IMR-90 (cell line): Measurements from ENCODE around the gene CMAS. TPM values are rescaled to one million over a fixed set of nuclear protein-coding genes. Genes with fewer than 3 reads are reported as not detected.

Experiments
- ATAC-seq: fragments of 200-7000 bp; cut with Tn5 transposase; 2 replicates; pipeline ENCODE4 v1.9.1; 2020; ENCODE audit warnings: low read depth, mild to moderate bottlenecking, moderate library complexity
- BruUV-seq: library from RNA; stranded (reverse); fragments of 400-500 nt; replicated peaks from 2 replicates; lab custom pipeline; 2021; lab: Mats Ljungman, UMichigan
- CTCF ChIA-PET: fragments of 300-600 bp; formaldehyde crosslinking; extraction: SDS; loops from one replicate; lab custom pipeline; 2021; ENCODE audit warnings: antibody characterized with exemption; lab: Yijun Ruan, JAX
- POLR2A ChIA-PET: fragments of 300-600 bp; sonication (Branson Sonifier 250); formaldehyde crosslinking; loops from one replicate; lab custom pipeline; 2022; ENCODE audit warnings: antibody characterized with exemption; ENCODE audit not compliant: unreplicated experiment; lab: Charles Lee
- DNase-seq: peaks from one replicate; pipeline ENCODE4 v3.0.0; 2013
- H2AFZ ChIP-seq: replicated peaks from 2 replicates; pipeline ENCODE3; 2013; ENCODE audit warnings: low read length, mild to moderate bottlenecking; ENCODE audit not compliant: poor library complexity
- H2AK5ac ChIP-seq: 2 replicates; pipeline ENCODE4 v1.6.1; 2013; ENCODE audit warnings: low read depth, low read length, inconsistent platforms
- H2AK9ac ChIP-seq: replicated peaks from 2 replicates; pipeline ENCODE3; 2013; ENCODE audit warnings: mild to moderate bottlenecking, low read depth, low read length, moderate library complexity; ENCODE audit not compliant: poor library complexity
- H2BK120ac ChIP-seq: 2 replicates; pipeline ENCODE4 v1.6.1; 2013; ENCODE audit warnings: low read depth, low read length, inconsistent platforms
- H2BK15ac ChIP-seq: 3 replicates; pipeline ENCODE4 v1.6.1; 2013; ENCODE audit warnings: low read depth, low read length, inconsistent platforms
- H2BK20ac ChIP-seq: 2 replicates; pipeline ENCODE4 v1.6.1; 2013; ENCODE audit warnings: low read depth, mild to moderate bottlenecking, inconsistent platforms, low read length, moderate library complexity
- H2BK5ac ChIP-seq: 2 replicates; pipeline ENCODE4 v1.6.1; 2013; ENCODE audit warnings: mild to moderate bottlenecking, low read depth, low read length, inconsistent platforms; ENCODE audit not compliant: poor library complexity, severe bottlenecking
- H3K14ac ChIP-seq: replicated peaks from 2 replicates; pipeline ENCODE4 v1.6.1; 2013; ENCODE audit warnings: low read depth, low read length, inconsistent platforms
- H3K18ac ChIP-seq: 2 replicates; pipeline ENCODE4 v1.6.1; 2013; ENCODE audit warnings: low read depth, low read length, control low read depth
- H3K23ac ChIP-seq: 2 replicates; pipeline ENCODE4 v1.6.1; 2013; ENCODE audit warnings: low read depth, low read length, inconsistent platforms
- H3K27ac ChIP-seq: 2 replicates; pipeline ENCODE4 v1.5.1; 2013; ENCODE audit warnings: mild to moderate bottlenecking, control low read depth, low read length; ENCODE audit not compliant: insufficient read depth
- H3K27me3 ChIP-seq: 2 replicates; pipeline ENCODE4 v1.6.1; 2013; ENCODE audit warnings: low read length; ENCODE audit not compliant: control insufficient read depth, insufficient read depth
- H3K36me3 ChIP-seq: 2 replicates; pipeline ENCODE4 v1.6.1; 2013; ENCODE audit warnings: low read length, mixed read lengths; ENCODE audit not compliant: control insufficient read depth, insufficient read depth
- H3K4ac ChIP-seq: 2 replicates; pipeline ENCODE4 v1.6.1; 2013; ENCODE audit warnings: low read depth, low read length, inconsistent platforms
- H3K4me1 ChIP-seq: 2 replicates; pipeline ENCODE4 v1.6.1; 2013; ENCODE audit warnings: low read length, mixed read lengths; ENCODE audit not compliant: control insufficient read depth, insufficient read depth
- H3K4me2 ChIP-seq: 2 replicates; pipeline ENCODE4 v1.6.1; 2013; ENCODE audit warnings: low read depth, mild to moderate bottlenecking, control low read depth, low read length, moderate library complexity
- H3K4me3 ChIP-seq: 2 replicates; pipeline ENCODE4 v1.5.1; 2013; ENCODE audit warnings: low read depth, mild to moderate bottlenecking, control low read depth, low read length, moderate library complexity; ENCODE audit not compliant: insufficient read depth
- H3K56ac ChIP-seq: 2 replicates; pipeline ENCODE4 v1.6.1; 2013; ENCODE audit warnings: low read length, inconsistent platforms; ENCODE audit not compliant: insufficient read depth; ENCODE audit errors: extremely low read depth
- H3K79me1 ChIP-seq, 2 experiments: 2 replicates each; pipeline ENCODE4 v1.6.1; 2013; ENCODE audit warnings: low read length in 2 of 2, inconsistent platforms in 1 of 2, low read depth in 1 of 2
- H3K9ac ChIP-seq: 2 replicates; pipeline ENCODE4 v1.6.1; 2013; ENCODE audit warnings: low read depth, low read length, control low read depth
- H3K9me1 ChIP-seq: 2 replicates; pipeline ENCODE4 v1.6.1; 2013; ENCODE audit warnings: low read length, inconsistent platforms; ENCODE audit not compliant: insufficient read depth
- H3K9me3 ChIP-seq: 2 replicates; pipeline ENCODE4 v1.6.1; 2013; ENCODE audit warnings: low read length; ENCODE audit not compliant: control insufficient read depth, insufficient read depth
- H4K20me1 ChIP-seq: 2 replicates; pipeline ENCODE4 v1.6.1; 2013; ENCODE audit warnings: low read length, inconsistent platforms; ENCODE audit not compliant: insufficient read depth
- H4K5ac ChIP-seq: 2 replicates; pipeline ENCODE4 v1.6.1; 2013; ENCODE audit warnings: mild to moderate bottlenecking, low read depth, low read length, control low read depth
- H4K8ac ChIP-seq, 2 experiments: 2 replicates each; pipeline ENCODE4 v1.6.1; 2013; ENCODE audit warnings: low read depth in 2 of 2, low read length in 2 of 2, control low read depth in 1 of 2, inconsistent platforms in 1 of 2
- H4K91ac ChIP-seq: 2 replicates; pipeline ENCODE4 v1.6.1; 2013; ENCODE audit warnings: low read depth, low read length, inconsistent platforms; ENCODE audit not compliant: insufficient read depth
- ELK1 ChIP-seq: fragments of 150-350 bp; IDR thresholded peaks from 2 replicates; pipeline ENCODE4 v1.6.1; 2016; ENCODE audit warnings: low read depth, mild to moderate bottlenecking, low read length, moderate library complexity, borderline replicate concordance
- FOS ChIP-seq: fragments of 150-350 bp; IDR thresholded peaks from 2 replicates; pipeline ENCODE4 v1.6.1; 2016; ENCODE audit warnings: low read depth, low read length
- MAZ ChIP-seq: IDR thresholded peaks from 2 replicates; pipeline ENCODE4 v1.6.1; 2012; ENCODE audit warnings: low read depth, mild to moderate bottlenecking, low read length, improper control_type of control experiment, moderate library complexity, borderline replicate concordance
- POLR2A ChIP-seq: IDR thresholded peaks from 2 replicates; pipeline ENCODE4 v1.6.1; 2012; ENCODE audit warnings: mild to moderate bottlenecking, low read depth, low read length
- WGBS, 2 experiments: methylation state at CpG; one replicate each; pipeline versions ENCODE4 v1.1.5 to v1.1.7; 2013; ENCODE audit warnings: missing lambda C conversion rate in 2 of 2; ENCODE audit not compliant: insufficient read length in 1 of 2; ENCODE audit errors: extremely low coverage in 2 of 2; 5-methylcytosine and 5-hydroxymethylcytosine counted together
- dilution Hi-C: fragments of 300-500 bp; cut with HindIII; formaldehyde crosslinking; loops from one replicate; pipeline ENCODE4 v1.14.3; 2018; ENCODE audit warnings: low sequenced_read_pairs; ENCODE audit not compliant: unreplicated experiment
- in situ Hi-C: fragments of 300-500 bp; cut with MboI; formaldehyde crosslinking; loops from 3 replicates; pipeline ENCODE4 v1.14.3; 2019; ENCODE audit warnings: low sequenced_read_pairs, inconsistent platforms, mixed read lengths
- intact Hi-C: fragments of 100-400 bp; cut with micrococcal nuclease; formaldehyde crosslinking; loops from 2 replicates; pipeline ENCODE4 v1.10.0; 2022
- polyA plus RNA-seq, 3 experiments: library from polyadenylated mRNA; depleted of rRNA; stranded (reverse); fragments of >200 nt; gene quantifications; 2 replicates each; pipeline ENCODE4 v1.2.3, GENCODE V29; 2012; ENCODE audit warnings: low replicate concordance in 1 of 3
- total RNA-seq: library from RNA; depleted of rRNA; stranded (reverse); fragments of >200 nt; gene quantifications from 2 replicates; pipeline ENCODE4 v1.2.3, GENCODE V29; 2012

Gene CMAS
- total and polyA plus RNA-seq, 2 of the 4 experiments (the other 2 are of a cell fraction), result 9.5 to 26.8 TPM

DNA sequence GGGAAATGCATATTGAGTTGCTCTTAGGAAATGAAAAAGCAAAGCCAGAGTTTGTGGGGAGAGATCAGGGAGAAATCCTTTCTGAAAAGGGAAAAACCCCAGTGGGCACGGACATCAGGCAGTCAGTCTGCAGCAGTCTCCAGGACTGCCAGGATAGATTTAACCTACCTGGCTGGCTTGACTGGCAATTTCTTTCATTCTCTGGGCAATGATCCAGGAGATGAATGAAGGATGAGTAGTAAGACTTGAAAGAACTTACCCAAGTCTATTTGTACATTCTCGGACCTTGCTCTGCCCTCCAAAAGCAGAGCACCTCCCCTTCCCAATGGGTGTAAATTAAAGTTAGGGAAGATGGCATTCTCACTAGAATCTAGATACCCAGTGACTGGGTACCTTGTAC lies 42.9 kb downstream of the CMAS start:
- Histone ChIP-seq H3K56ac (no peak overlapping the region), H4K8ac (no peak overlapping the region), H3K9me1 (no peaks in the 10 kb centered on the region), H2BK15ac (no peak overlapping the region), H3K9me3 (no peaks in the 10 kb centered on the region), H3K14ac (no peak overlapping the region), H3K23ac (no peak overlapping the region), H2AFZ (no peak overlapping the region), H4K20me1 (no peaks in the 10 kb centered on the region), H4K5ac (no peak overlapping the region), H4K91ac (no peak overlapping the region), H3K4me1 (no peaks in the 10 kb centered on the region), H3K36me3 (no peaks in the 10 kb centered on the region), H3K4me3 (no peak overlapping the region), H3K18ac (no peak overlapping the region), H3K9ac (no peak overlapping the region), H3K27ac (no peak overlapping the region), H3K4me2 (no peak overlapping the region), H3K27me3 (peaks cover 4% of the 10 kb centered on the region; the same call in 1 of the 2 replicates), H3K4ac (no peak overlapping the region), H2BK5ac (no peak overlapping the region), H2BK20ac (no peak overlapping the region), H3K79me1 (no peaks in the 10 kb centered on the region), H2BK120ac (no peak overlapping the region), H2AK9ac (no peak overlapping the region), H2AK5ac (no peak overlapping the region)
- TF ChIP-seq POLR2A (no peak), MAZ (no peak), ELK1 (no peak), FOS (no peak)
- in situ Hi-C loops, result loop anchor here (10.0 kb wide), 1 partner anchor 356 kb away; no protein-coding TSS in a partner anchor
- intact Hi-C loops, result loop anchor here (10.0 kb wide), 1 partner anchor 546 kb away; no protein-coding TSS in a partner anchor
- BruUV-seq, result no TSS peak
- ChIA-PET POLR2A (no interaction called here), CTCF (interaction anchor here (1.2 kb wide), 1 partner anchor 12 kb away, joined by 3 read pairs; no protein-coding TSS in a partner anchor)
- no peak for ATAC-seq
- no peak for DNase-seq
- no CpG with 5 or more reads among the region's 2 CpGs for WGBS, 2 experiments
- dilution Hi-C loops, result no loop called here
